GM19238 (cell line): ENCODE data around the gene NOTO.
"Not testable (repeated sequence)": the region's sequence is repeated elsewhere in the genome, so short reads cannot be mapped to it uniquely, and the experiment has no call there.

ENCODE experiments used
- DNase-seq: peaks from one replicate; pipeline ENCODE4 v3.0.0; 2011; ENCODE audit warnings: low spot score; ENCODE audit not compliant: insufficient read length

NOTO gene, protein sequence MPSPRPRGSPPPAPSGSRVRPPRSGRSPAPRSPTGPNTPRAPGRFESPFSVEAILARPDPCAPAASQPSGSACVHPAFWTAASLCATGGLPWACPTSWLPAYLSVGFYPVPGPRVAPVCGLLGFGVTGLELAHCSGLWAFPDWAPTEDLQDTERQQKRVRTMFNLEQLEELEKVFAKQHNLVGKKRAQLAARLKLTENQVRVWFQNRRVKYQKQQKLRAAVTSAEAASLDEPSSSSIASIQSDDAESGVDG

DNA sequence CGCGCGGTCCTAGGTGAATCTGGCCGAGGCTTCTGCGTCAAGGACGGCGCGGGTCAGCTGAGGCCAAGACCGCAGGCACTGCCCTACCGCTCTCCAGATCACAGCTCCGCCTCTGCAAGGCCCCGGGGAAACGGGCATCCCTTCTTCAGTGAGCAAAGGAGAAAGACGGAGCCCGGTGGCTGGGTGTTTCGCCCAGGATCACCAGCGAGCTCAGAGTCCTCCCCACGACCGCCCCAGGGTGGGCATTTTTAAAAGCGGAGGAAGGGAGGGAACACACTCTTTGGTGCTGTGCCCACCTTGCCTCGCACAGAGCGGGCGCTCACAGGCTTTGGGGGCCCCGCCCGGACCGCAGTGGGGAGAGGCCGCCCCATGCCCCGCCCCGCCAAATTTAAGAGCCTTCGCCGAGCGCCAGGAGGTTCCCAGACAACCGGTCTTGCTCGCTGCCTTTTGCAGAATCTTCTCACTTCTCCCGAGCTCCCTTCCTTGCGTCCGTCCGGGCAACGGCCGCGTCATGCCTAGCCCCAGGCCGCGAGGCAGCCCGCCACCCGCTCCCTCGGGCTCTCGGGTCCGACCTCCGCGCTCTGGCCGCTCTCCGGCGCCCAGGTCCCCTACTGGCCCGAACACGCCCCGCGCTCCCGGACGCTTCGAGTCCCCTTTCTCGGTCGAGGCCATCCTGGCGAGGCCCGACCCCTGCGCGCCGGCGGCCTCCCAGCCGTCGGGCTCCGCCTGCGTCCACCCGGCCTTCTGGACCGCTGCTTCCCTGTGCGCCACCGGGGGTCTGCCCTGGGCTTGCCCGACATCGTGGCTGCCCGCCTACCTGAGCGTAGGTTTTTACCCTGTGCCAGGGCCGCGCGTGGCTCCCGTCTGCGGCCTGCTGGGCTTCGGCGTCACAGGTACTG lies at the start of gene NOTO:
NOTO (plus strand) TSS at position 419 of the 899 bp plus-strand sequence; CDS start at position 512, 93 bp downstream.
- DNase-seq: no peak

DNA sequence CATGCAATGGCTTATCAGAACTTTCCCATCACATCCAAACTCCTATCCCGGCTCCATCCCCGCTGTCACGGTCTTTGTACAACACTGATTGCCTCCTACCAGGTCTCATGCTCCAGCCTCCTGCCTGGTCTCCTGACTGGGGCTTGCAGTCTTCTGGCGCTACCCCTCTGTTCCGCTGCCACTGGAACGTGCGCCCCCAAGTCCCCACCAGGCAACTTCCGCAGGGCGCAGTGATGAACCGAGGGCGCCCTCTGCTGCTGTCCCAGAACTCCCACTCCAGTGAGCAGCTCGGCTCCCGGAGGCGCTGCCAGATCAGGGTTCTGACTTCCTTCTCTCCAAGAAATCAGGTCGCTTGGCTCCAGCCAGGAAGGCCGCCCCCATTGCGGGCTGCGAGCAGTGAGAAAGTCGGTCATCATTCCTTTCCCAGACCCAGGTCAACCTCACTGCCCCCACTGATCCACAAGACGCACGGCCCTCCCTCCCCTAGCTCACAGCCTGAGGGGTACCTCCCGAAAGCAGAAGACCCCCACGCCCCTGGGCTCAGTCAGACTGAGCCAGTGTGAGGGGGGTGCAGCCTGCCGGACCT lies 45.7 kb upstream of the NOTO start:
- DNase-seq: no peak

DNA sequence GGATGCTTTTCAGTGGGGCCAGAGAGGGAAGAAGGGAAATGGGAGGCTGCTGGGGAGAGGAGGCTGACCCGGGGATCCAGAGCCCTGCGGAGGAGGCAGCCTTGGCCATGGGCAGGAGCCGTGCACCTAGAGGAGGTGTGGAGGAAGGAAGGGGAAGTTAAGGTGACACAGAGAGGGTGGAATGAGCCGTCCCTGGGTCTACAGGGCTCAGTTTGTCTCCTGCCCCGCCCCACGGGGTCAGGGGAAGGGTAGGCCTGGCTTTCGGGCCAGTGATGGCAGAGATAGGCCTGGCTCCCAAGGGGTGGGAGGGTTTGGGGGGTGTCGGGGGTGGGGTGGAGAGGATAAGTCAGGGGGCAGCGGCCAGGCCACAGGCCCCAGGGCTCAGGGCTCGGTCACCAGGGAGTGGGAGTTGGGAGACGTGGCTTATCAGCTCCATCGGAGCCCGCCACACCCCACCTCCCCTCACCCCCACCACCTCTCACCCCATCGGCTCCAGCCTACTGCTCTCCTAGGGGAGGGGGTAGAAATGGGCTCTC lies 39.5 kb upstream of the NOTO start:
- DNase-seq: no peak

DNA sequence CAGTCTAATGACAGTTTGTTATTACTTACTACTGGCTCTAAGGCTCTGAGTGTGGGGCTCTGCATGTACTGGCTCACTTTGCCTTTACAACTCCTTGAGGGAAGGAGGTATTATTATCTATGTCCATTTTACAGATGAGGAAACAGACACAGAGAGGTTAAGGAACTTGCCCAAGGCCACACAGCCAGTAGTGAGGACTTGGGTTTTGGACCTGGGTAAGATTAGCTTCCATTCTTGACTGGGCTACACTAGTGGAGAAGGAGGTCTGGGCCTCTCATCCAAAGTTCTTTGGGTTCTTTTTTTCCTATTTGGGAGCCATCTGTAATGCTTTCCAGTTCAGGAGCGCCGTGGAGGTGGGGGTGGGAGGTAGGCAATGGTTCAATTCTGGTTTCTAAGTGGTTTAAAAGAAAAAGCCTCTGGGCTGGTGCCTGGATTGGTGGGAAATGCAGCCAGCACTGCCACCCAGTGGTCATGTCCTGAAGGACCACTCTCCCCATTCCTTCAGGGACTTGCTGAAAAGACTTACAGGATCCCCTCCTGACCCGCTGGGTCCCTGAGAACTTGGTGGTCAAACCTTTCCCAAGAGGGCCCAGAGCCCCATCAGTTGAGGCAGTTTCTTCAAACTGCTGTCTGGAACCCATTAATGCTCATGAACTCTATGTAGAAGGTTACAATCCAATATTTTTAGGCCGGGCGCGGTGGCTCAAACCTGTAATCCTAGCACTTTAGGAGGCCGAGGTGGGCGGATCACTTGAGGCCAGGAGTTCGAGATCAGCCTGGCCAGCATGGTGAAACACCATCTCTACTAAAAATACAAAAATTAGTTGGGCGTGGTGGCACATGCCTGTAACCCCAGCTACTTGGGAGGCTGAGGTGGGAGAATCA lies 38.6 kb upstream of the NOTO start:
- peak; percentile 54 for DNase-seq

DNA sequence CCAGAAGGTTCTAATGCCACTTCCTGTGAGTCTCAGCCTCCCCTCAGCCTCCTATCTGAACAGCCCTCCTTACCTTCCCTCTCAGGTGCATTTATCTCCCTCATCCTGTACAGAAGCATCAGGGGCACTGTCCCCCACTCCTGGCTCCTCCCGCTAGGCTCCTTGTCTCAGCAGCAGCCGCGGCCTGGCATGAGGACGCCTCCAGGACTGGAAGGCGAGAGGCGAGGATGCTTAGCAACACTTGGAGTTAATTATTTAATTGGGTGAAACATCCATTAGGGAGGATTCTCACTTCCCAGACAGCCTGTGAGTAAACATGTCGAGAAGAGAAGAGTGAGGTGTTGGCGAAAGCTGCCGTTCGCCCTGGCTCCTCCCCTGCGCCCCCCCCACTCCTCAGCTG lies 36.4 kb upstream of the NOTO start:
- not testable (repeated sequence) for DNase-seq

DNA sequence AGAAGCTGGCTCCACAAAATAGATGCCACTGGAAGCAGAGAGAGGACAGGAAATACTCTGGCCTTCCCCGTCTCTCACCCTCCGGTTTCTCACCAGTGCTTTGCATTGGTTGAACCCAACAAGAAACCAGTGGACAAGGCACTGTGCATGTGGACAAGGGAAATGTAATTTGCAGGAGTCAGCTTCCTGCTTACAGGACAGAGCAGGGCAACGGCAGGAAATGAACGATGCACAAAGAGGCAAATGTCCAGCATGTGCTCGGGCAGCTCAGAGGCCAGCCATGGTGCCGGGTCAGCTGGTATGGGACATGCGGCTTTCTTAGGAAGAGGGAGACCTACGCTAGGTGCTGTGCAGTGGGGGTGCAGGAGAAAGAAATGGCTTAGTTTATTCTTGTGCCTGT lies 35.6 kb upstream of the NOTO start:
- DNase-seq: not testable (repeated sequence)

DNA sequence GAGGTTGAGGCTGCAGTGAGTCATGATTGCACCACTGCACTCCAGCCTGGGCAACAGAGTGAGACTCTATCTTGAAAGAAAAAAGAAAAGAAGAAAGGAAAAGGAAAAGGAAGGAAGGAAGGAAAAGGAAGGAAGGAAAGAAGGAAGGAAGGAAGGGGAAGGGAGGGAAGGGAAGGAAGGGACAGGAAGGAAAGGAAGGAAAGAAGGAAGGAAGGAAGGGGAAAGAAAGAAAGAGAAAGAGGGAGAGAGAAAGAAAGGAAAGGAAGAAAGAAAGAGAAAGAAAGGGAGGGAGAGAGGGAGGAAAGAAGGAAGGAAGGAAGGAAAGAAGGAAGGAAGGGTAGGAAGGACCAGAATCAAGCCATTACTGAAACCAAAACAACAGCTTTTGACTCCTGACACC lies 34.0 kb upstream of the NOTO start:
- DNase-seq: not testable (repeated sequence)

DNA sequence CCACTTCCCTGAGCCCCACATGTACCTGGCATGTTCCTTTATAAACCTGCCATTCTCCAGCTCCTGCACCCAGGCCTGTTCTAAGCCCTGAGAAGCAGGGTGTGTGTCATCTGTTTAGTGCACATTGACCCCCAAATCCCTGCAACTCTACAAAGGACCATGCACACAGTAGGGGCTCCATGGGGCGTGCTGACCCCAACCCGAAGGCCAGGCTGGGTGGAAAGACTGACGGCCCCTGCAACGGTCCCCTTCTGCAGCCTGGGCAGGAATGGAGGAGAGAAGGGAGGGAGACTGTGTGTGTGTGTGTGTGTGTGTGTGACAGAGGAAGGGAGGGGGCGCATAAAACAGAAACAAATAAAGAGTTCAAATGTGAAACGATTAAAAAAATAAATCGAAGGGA lies 32.0 kb upstream of the NOTO start:
- not testable (repeated sequence) for DNase-seq

DNA sequence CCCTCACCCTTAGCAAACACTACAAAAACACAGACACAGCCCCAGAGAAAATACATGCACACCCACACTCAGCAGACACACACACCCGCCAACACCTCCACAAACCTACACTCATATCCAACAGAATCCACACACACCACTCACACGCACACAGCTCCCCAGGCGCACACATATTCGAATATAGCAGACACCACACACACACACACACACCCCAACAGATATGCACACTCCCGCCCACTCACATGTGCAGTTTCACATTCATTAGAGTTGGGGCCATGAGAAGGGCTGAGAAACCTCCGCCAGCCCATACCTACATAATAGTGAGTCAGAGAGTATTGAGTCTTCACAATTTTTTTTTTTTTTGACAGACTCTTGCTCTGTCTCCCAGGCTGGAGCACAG lies 29.4 kb upstream of the NOTO start:
- DNase-seq: no peak

DNA sequence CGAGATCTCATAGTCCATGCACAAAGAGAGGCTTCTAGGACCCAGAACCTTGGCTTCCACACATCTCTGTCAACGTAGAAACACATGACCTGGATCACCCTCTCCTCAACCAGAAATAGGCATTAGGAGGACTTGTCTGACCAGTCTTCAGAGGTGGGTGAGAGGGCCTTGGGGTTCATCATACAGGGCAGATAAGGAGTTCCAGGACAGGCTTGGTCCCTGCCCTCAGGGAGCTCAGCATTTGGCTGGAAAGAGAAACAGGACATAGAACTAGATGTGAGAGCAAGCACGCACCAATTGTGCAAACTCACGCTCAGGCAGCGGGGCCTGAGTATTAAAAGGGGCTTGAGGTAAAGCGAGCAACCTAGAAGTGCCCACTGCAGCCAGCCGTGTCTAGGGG lies 28.6 kb upstream of the NOTO start:
- DNase-seq: no peak

DNA sequence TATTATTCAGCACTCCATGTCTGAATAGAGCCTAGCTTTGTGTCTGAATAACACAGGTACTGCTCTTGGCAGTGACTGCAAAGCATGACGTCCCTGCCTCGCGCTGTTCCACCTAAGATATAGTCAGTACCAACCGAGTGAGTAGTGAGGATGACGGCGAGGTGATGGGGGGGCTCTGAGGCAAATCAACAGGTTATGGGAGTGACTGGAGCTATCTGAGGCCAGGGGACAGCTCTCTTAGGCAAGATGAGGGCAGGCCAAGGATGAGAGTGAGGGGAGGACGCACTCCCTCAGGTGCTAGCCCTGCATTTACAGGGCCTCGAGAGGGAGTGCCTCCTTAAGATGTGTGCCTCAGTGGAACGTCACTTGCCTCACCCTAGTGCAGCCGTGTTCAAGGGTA lies 28.1 kb upstream of the NOTO start:
- DNase-seq: no peak

DNA sequence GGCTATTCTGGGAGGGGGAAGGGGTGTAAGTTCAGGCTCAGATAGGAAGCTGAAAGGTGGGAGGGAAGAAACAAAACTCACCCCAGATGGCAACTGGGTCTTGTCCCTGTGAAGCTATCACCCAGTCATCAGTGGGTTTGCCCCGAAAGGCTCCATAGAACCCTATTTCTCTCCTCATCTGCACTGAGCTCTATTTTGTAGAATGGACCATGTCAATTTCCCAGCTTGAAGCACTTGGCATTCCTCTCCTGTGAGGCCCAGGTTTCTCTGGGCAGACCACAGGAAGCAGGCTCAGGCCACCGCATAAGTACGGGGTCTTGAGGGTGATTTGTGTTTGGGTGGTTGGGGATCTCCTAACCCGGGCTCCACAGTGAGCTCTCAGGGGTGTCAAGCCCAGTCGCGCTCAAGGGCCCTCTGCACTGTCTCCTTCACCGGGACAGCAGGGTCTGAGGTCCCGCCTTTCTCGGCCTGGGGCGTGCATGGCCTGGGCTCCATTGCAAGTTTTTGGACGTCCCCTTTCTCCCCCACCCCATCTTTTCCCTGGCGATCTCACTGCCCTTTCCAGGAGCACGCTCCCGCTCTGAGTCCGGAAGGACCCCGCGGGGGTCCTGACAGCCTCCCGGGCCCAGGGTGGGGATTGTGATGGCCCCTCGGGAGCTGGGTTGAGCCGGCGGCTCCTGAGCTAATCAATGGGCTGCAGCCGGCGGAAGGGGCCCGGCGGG lies 27.3 kb upstream of the NOTO start:
- no peak for DNase-seq

DNA sequence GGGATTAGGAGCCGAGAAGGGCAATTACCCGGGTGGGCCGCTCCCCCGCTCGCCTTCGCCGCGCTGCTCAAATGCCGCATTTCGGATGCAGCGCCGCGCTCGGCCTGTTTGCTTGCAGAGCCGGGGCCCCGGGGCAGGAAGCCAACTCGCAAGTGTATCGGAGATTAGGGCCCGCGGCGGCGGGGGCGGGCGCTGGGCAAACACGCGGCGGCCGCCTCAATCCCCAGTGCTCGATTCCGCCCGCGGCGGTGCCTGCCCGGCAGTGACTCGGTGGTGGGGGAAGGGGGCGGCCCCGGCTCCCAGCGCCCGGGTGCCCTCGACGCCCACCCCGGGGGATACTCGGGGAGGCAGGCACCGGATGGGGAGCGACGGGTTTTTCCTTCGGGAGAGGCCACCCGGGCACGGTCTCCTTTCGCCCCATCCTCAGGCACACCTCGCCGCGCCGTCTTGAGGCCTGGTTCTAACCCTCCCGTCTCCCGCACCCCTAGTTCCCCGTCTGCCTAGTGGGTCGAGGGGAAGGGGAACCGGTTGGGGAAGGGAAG lies 26.6 kb upstream of the NOTO start:
- DNase-seq: no peak

DNA sequence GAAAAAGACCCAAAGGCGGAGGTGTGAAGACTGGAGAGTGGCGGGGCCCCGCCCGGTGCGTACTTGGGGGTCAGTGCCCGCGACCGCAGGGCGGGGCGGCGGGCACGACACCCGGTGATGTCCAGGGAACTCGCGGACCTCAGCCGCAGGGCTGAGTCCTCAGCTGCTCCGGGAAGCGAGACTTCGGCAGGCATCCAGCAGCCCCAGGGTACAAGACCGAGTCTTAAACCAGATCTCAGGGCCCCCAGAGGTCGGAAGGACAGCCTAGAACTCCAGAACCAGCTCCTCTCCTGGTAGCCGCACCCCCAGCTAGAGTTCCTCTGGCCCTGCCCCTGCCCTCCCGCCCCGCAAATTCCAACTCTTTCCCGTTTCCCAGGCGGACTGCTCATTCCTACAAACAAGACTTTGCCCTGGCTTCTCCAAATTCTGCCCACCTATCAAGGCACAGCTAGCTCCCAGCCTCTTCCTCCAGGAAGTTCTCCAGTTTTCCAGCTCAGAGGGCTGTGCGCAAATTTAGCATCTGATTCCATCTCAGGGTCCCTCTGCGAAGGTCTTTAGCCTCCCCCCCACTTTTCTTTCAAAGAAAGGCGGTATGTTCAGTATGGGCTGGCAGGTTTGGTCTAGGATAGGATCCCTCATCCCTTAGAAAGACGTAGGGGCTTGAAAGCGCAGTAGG lies 26.0 kb upstream of the NOTO start:
- no peak for DNase-seq

DNA sequence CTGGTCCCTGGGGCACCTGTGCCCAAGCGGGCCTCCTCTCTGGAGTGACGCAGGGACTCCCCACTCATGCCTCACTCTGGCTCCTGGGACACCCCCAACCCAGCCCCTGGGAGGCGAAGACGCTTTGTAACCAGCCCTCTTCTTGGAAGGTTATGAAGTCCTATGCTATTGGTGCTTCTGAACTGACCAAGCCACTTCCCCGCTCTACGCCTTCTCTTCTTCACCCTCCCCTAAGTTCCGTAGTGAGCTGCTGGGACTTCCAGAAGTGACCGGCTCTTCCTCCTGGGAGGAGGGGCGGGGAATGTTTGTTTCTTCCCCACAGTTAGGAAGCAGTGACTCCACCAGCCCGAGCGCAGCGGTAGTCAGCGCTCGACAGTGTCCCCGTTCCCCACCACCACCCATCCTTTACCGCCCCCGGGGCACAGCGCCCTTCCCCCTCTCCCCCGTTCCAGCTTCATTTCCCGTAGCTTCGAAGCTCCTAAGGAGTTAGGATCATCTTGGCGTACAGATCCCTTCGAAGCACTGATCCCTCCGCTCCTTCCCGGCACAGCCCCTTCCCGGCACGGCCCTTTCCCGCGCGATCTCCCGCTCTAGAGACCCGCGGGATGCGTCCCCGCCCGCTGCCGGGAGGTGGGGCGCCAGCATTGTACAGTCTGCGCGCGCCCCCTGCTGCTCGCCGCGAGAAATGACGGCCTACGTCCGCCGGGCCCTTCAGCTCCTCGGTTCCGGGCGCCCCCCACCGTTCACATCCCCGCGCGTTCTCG lies 25.3 kb upstream of the NOTO start:
- peak; percentile 92 for DNase-seq

DNA sequence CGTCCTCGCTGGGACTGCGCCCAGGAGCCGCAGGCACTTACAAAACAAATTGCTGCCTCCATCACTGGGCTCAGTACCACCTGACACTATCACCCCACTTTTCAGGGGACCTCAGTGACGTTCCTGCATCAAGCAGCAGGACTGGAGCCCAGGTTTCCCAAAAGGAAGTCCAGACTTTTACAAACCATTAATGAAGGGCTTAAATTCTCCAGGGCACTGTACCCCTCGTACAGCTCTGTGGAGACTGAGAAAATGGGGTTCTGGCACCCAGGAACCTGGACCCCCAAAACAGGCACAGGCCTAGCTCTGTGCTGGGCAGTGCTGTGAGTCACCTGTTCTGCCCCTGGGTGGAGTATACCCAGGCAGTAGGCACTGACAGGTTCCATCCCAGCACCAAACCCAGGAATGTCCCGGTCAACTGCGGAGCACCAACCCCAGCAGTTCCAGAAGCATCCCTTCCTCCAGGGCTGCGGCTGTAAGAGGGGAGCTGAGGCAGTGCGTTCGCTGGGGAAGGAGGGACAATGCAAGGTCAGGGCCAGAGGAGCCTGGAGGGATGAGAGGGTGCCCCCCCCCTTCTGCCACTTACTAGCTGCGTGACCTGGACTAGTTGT lies 24.6 kb upstream of the NOTO start:
- DNase-seq: no peak

DNA sequence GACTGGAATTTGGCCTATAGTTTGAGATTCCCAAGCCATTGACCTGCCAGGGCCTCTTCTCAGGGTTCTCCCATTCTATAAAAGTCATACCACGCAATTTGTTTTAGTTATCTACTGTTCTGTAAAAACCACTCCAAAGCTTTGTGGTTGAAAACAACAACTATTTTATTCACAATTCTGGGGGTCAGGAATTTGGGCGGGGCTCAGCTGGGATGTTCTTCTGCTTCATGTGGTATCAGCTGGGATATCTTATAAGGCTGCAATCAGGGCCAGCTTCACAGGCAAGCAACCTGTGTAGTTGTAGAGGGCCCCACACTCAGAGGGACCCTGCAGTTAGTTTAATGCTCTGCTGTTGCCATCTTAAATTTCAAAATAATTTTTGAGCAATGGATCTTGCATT lies 16.4 kb upstream of the NOTO start:
- no peak for DNase-seq

DNA sequence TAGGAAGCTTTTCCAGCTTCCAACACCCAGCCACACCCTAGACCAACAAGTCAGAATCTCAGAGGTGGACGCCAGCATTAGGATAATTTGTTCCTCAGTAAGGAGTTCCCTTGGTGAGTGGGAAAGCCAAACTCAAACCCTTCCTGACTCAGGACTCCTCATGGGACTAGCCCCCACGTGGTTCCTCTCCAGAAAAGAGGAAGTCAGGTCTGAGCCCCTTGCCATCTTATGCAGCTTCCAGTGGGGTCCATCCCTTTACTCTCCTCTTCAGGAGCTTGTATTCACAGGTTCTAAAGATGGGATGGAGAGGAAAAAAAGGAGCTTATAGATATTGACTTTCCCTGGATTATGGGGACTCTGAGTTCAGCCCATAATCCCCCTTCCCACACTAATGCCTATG lies 14.8 kb upstream of the NOTO start:
- no peak for DNase-seq
